Suprapubic skin (tissue), 4 donors: ENCODE data around the gene PHOSPHO1. TPM values are rescaled to one million over a fixed set of nuclear protein-coding genes. Genes with fewer than 3 reads are reported as not detected.
"Not testable (repeated sequence)": the region's sequence is repeated elsewhere in the genome, so short reads cannot be mapped to it uniquely, and the experiment has no call there.

Experiments used
- DNase-seq, 2 donors: peaks; one replicate each; pipeline ENCODE4 v3.0.0-alpha.2; 2019; ENCODE audit warnings: low spot score in 2 of 2
- H3K27ac ChIP-seq: fragments of 200-600 bp; sonication (generic); one replicate; pipeline ENCODE4 v1.5.1; 2019
- H3K27me3 ChIP-seq: fragments of 200-600 bp; sonication (generic); one replicate; pipeline ENCODE4 v1.5.1; 2019
- H3K36me3 ChIP-seq: fragments of 200-600 bp; sonication (generic); one replicate; pipeline ENCODE4 v1.5.1; 2019
- H3K4me1 ChIP-seq: fragments of 200-600 bp; sonication (generic); one replicate; pipeline ENCODE4 v1.5.1; 2019
- H3K4me3 ChIP-seq: fragments of 200-600 bp; sonication (generic); one replicate; pipeline ENCODE4 v1.5.1; 2019; ENCODE audit warnings: mild to moderate bottlenecking
- H3K9me3 ChIP-seq: fragments of 200-600 bp; sonication (generic); one replicate; pipeline ENCODE4 v1.5.1; 2019
- CTCF ChIP-seq, 2 donors: fragments of 200-600 bp in 1 of 2; fragments of 450-650 bp in 1 of 2; sonication (generic) in 1 of 2; IDR thresholded peaks; one replicate each; pipeline ENCODE4 v1.5.1; 2016 to 2019; ENCODE audit warnings: antibody characterized with exemption in 2 of 2, mild to moderate bottlenecking in 1 of 2, moderate library complexity in 1 of 2
- EP300 ChIP-seq: sonication (generic); formaldehyde crosslinking; IDR thresholded peaks from one replicate; pipeline ENCODE4 v1.6.1; 2017; ENCODE audit warnings: antibody characterized with exemption
- POLR2A ChIP-seq, 2 donors: fragments of 450-650 bp; IDR thresholded peaks; one replicate each; pipeline ENCODE4 v1.6.1; 2017; ENCODE audit warnings: antibody characterized with exemption in 2 of 2, mild to moderate bottlenecking in 2 of 2, moderate library complexity in 2 of 2
- POLR2AphosphoS5 ChIP-seq, 3 donors: sonication (generic); formaldehyde crosslinking; IDR thresholded peaks; one replicate each; pipeline ENCODE4 v1.6.1; 2017; ENCODE audit warnings: antibody characterized with exemption in 3 of 3
- WGBS: methylation state at CpG from one replicate; pipeline ENCODE4 v1.1.5; 2018; 5-methylcytosine and 5-hydroxymethylcytosine counted together
- total RNA-seq, 4 donors: library from RNA; depleted of rRNA; stranded (reverse); fragments of >200 nt; gene quantifications; one replicate each; pipeline ENCODE4 v1.1.0, GENCODE V29; 2016

Gene PHOSPHO1
- total RNA-seq, 4 donors from 2014 or later: 0.70 to 0.79 TPM; not detected in 2

GRCh38 chr17:49193513-49194296 lies 36.9 kb downstream of the PHOSPHO1 start:
- peak in 1 of 2 donors; percentile 87 for DNase-seq
- H3K27me3 ChIP-seq: no peaks in the 10 kb centered on the region
- peaks cover 14% of the 10 kb centered on the region for H3K4me1 ChIP-seq
- TF ChIP-seq POLR2A (IDR thresholded peaks at IDR 0.05) (no peak), CTCF (IDR thresholded peaks at IDR 0.05) (no peak), POLR2AphosphoS5 (IDR thresholded peaks at IDR 0.05) (no peak), EP300 (no peak)
- no peaks in the 10 kb centered on the region for H3K36me3 ChIP-seq
- peak overlapping the region; percentile 63 for H3K4me3 ChIP-seq
- 9% methylated on average over 18 of the region's 21 CpGs for WGBS
- no peaks in the 10 kb centered on the region for H3K9me3 ChIP-seq
- H3K27ac ChIP-seq: peak overlapping the region; percentile 98

- H3K36me3 ChIP-seq: no peaks in the 10 kb centered on the region
- no peaks in the 10 kb centered on the region for H3K9me3 ChIP-seq
- H3K27ac ChIP-seq: peak overlapping the region; percentile 98
- H3K4me1 ChIP-seq: peaks cover 14% of the 10 kb centered on the region
- TF ChIP-seq CTCF (IDR thresholded peaks at IDR 0.05) (peak in 1 of 2 donors; percentile 2), POLR2A (IDR thresholded peaks at IDR 0.05) (no peak), POLR2AphosphoS5 (IDR thresholded peaks at IDR 0.05) (peak; percentile 28 to 85 (median 79))
- no peaks in the 10 kb centered on the region for H3K27me3 ChIP-seq
- H3K4me3 ChIP-seq: peak overlapping the region; percentile 63
- peak; percentile 95 to 97 for DNase-seq
- WGBS: under 1% methylated on average over 36 of the region's 53 CpGs
Observed at GRCh38 chr17:49191917-49192741, 38.5 kb downstream of the PHOSPHO1 start.

- no peaks in the 10 kb centered on the region for H3K9me3 ChIP-seq
- no peaks in the 10 kb centered on the region for H3K36me3 ChIP-seq
- DNase-seq: no peak
- peaks cover 14% of the 10 kb centered on the region for H3K4me1 ChIP-seq
- H3K27me3 ChIP-seq: no peaks in the 10 kb centered on the region
- WGBS: 7% methylated on average over 8 of the region's 8 CpGs
- peak overlapping the region; percentile 63 for H3K4me3 ChIP-seq
- no peak for TF ChIP-seq CTCF (IDR thresholded peaks at IDR 0.05)
- TF ChIP-seq EP300: no peak
- TF ChIP-seq POLR2AphosphoS5 (IDR thresholded peaks at IDR 0.05): no peak
- TF ChIP-seq POLR2A (IDR thresholded peaks at IDR 0.05): no peak
- H3K27ac ChIP-seq: peak overlapping the region; percentile 98
Observed at GRCh38 chr17:49191409-49191916, 39.1 kb downstream of the PHOSPHO1 start.

GRCh38 chr17:49190932-49191331 lies 39.7 kb downstream of the PHOSPHO1 start:
- 37% methylated on average over 4 of the region's 4 CpGs for WGBS
- DNase-seq: no peak
- Histone ChIP-seq H3K27me3 (no peaks in the 10 kb centered on the region), H3K9me3 (no peaks in the 10 kb centered on the region), H3K4me1 (peaks cover 14% of the 10 kb centered on the region), H3K4me3 (no peak overlapping the region), H3K27ac (no peak overlapping the region), H3K36me3 (no peaks in the 10 kb centered on the region)
- TF ChIP-seq POLR2A (IDR thresholded peaks at IDR 0.05): no peak
- TF ChIP-seq POLR2AphosphoS5 (IDR thresholded peaks at IDR 0.05): no peak
- TF ChIP-seq CTCF (IDR thresholded peaks at IDR 0.05): no peak
- TF ChIP-seq EP300: no peak

GRCh38 chr17:49187301-49187700 lies 43.3 kb downstream of the PHOSPHO1 start:
- no peak for TF ChIP-seq CTCF (IDR thresholded peaks at IDR 0.05)
- no peak for TF ChIP-seq POLR2AphosphoS5 (IDR thresholded peaks at IDR 0.05)
- no peak for TF ChIP-seq POLR2A (IDR thresholded peaks at IDR 0.05)
- no peak for TF ChIP-seq EP300
- 90% methylated on average over 3 of the region's 3 CpGs for WGBS

GRCh38 chr17:49185381-49185780 lies 45.2 kb downstream of the PHOSPHO1 start:
- not testable (repeated sequence) for H3K27ac ChIP-seq, H3K4me3 ChIP-seq, H3K9me3 ChIP-seq, DNase-seq, H3K36me3 ChIP-seq, H3K27me3 ChIP-seq, H3K4me1 ChIP-seq
- 100% methylated on average over 1 of the region's 1 CpG for WGBS

More at GRCh38 chr17:49187301-49187700, 43.3 kb downstream of the PHOSPHO1 start:
- Histone ChIP-seq H3K36me3 (no peaks in the 10 kb centered on the region), H3K4me3 (no peak overlapping the region), H3K27me3 (peaks cover 5% of the 10 kb centered on the region), H3K4me1 (peaks cover 6% of the 10 kb centered on the region), H3K27ac (no peak overlapping the region), H3K9me3 (peaks cover 9% of the 10 kb centered on the region)
- no peak for DNase-seq

- not testable (repeated sequence) for DNase-seq, H3K27me3 ChIP-seq, H3K4me3 ChIP-seq, H3K27ac ChIP-seq, H3K36me3 ChIP-seq, H3K4me1 ChIP-seq, H3K9me3 ChIP-seq
Observed at GRCh38 chr17:49184522-49184921, 46.1 kb downstream of the PHOSPHO1 start.
